Measurements from ENCODE around the gene RGL1.

Gene RGL1

GRCh38 chr1:183958958-183959357 lies 154.0 kb downstream of the RGL1 start:
- H3K4me3 ChIP-seq (ENCODE audit: low read length), result no peak overlapping the region
- H3K27ac ChIP-seq (ENCODE audit: low read length), result no peak overlapping the region
- H3K79me2 ChIP-seq (ENCODE audit: low read length), result no peaks in the 10 kb centered on the region
- H3F3A ChIP-seq (ENCODE audit: insufficient read depth, low read length), result peaks cover 23% of the 10 kb centered on the region
- H3K9me3 ChIP-seq (replicated peaks; ENCODE audit: insufficient read depth, low read length), result no peaks in the 10 kb centered on the region
- H3K27me3 ChIP-seq (replicated peaks; ENCODE audit: insufficient read depth, low read length), result no peaks in the 10 kb centered on the region
- H3K4me1 ChIP-seq (ENCODE audit: low read length), result peaks cover 37% of the 10 kb centered on the region
- TF ChIP-seq EZH2 (optimal IDR thresholded peaks at IDR 0.05; ENCODE audit: low read depth, low read length) (no peak), EZH2phosphoT487 (IDR thresholded peaks at IDR 0.05; ENCODE audit: low read length) (no peak), CTCF (IDR thresholded peaks at IDR 0.05; ENCODE audit: low read length) (no peak)
- DNase-seq, result no peak
- H3K9ac ChIP-seq (ENCODE audit: low read length), result no peak overlapping the region
- H4K20me1 ChIP-seq (ENCODE audit: insufficient read depth, low read length), result no peaks in the 10 kb centered on the region
- H3K4me2 ChIP-seq (ENCODE audit: low read depth, low read length), result no peak overlapping the region
- H3K36me3 ChIP-seq (replicated peaks; ENCODE audit: insufficient read depth, low read length), result no peaks in the 10 kb centered on the region
- H2AFZ ChIP-seq (ENCODE audit: low read length), result no peak overlapping the region
- H3K9me2 ChIP-seq (replicated peaks; ENCODE audit: insufficient read depth, low read length), result no peaks in the 10 kb centered on the region

GRCh38 chr1:183961132-183961531 lies 156.2 kb downstream of the RGL1 start:
- Histone ChIP-seq H3F3A (ENCODE audit: insufficient read depth, low read length) (peaks cover 12% of the 10 kb centered on the region), H3K9me2 (replicated peaks; ENCODE audit: insufficient read depth, low read length) (no peaks in the 10 kb centered on the region), H3K4me3 (ENCODE audit: low read length) (no peak overlapping the region), H3K9me3 (replicated peaks; ENCODE audit: insufficient read depth, low read length) (no peaks in the 10 kb centered on the region), H3K36me3 (replicated peaks; ENCODE audit: insufficient read depth, low read length) (no peaks in the 10 kb centered on the region), H3K27me3 (replicated peaks; ENCODE audit: insufficient read depth, low read length) (no peaks in the 10 kb centered on the region), H3K79me2 (ENCODE audit: low read length) (no peaks in the 10 kb centered on the region), H3K4me2 (ENCODE audit: low read depth, low read length) (no peak overlapping the region), H2AFZ (ENCODE audit: low read length) (no peak overlapping the region), H4K20me1 (ENCODE audit: insufficient read depth, low read length) (no peaks in the 10 kb centered on the region), H3K27ac (ENCODE audit: low read length) (no peak overlapping the region), H3K9ac (ENCODE audit: low read length) (no peak overlapping the region), H3K4me1 (ENCODE audit: low read length) (peaks cover 19% of the 10 kb centered on the region)
- no peak for DNase-seq
- TF ChIP-seq EZH2 (optimal IDR thresholded peaks at IDR 0.05; ENCODE audit: low read depth, low read length) (no peak), CTCF (IDR thresholded peaks at IDR 0.05; ENCODE audit: low read length) (no peak), EZH2phosphoT487 (IDR thresholded peaks at IDR 0.05; ENCODE audit: low read length) (no peak)

DNA sequence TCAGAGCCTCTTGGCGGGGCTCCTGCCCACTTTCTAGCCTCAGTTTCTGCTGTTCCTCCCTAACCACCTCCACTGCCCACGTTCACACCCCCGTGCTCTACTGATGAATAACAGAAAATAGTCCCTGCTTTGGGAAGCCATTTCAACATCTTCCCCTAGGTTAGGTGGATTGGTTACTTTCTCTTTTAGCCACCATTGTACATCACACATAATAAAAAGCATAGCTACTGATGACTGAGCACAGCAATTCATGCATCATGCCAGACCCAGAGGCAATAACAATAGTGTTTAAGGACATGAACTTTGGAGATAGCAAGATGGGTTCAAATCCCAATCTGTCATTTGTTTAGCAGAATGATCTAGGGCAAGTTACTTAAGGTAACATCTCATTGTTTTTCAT lies 158.0 kb downstream of the RGL1 start:
- H3K27me3 ChIP-seq (replicated peaks; ENCODE audit: insufficient read depth, low read length), result no peaks in the 10 kb centered on the region
- no peaks in the 10 kb centered on the region for H3K79me2 ChIP-seq (ENCODE audit: low read length)
- no peaks in the 10 kb centered on the region for H3K9me3 ChIP-seq (replicated peaks; ENCODE audit: insufficient read depth, low read length)
- H2AFZ ChIP-seq (ENCODE audit: low read length), result no peak overlapping the region
- no peak overlapping the region for H3K9ac ChIP-seq (ENCODE audit: low read length)
- H3K27ac ChIP-seq (ENCODE audit: low read length), result no peak overlapping the region
- peaks cover 4% of the 10 kb centered on the region; the same call in 1 of the 2 replicates for H3K4me1 ChIP-seq (ENCODE audit: low read length)
- no peak overlapping the region for H3K4me2 ChIP-seq (ENCODE audit: low read depth, low read length)
- H3K9me2 ChIP-seq (replicated peaks; ENCODE audit: insufficient read depth, low read length), result no peaks in the 10 kb centered on the region
- DNase-seq, result no peak
- H4K20me1 ChIP-seq (ENCODE audit: insufficient read depth, low read length), result no peaks in the 10 kb centered on the region
- no peak overlapping the region for H3K4me3 ChIP-seq (ENCODE audit: low read length)
- H3K36me3 ChIP-seq (replicated peaks; ENCODE audit: insufficient read depth, low read length), result no peaks in the 10 kb centered on the region
- no peaks in the 10 kb centered on the region for H3F3A ChIP-seq (ENCODE audit: insufficient read depth, low read length)
- TF ChIP-seq EZH2 (optimal IDR thresholded peaks at IDR 0.05; ENCODE audit: low read depth, low read length), result no peak
- TF ChIP-seq EZH2phosphoT487 (IDR thresholded peaks at IDR 0.05; ENCODE audit: low read length), result no peak
- TF ChIP-seq CTCF (IDR thresholded peaks at IDR 0.05; ENCODE audit: low read length), result no peak

Measured in MM.1S (cell line).